ENCODE measurements around the gene EPB41L4B. TPM values are rescaled to one million over a fixed set of nuclear protein-coding genes. Genes with fewer than 3 reads are reported as not detected.
A peak's percentile ranks its signal among the peaks of the same experiment; 100 is the strongest.

Gene EPB41L4B
- total RNA-seq, 3 donors from 2014 or later = 11.5 to 47.2 (median 16.0) TPM

DNA sequence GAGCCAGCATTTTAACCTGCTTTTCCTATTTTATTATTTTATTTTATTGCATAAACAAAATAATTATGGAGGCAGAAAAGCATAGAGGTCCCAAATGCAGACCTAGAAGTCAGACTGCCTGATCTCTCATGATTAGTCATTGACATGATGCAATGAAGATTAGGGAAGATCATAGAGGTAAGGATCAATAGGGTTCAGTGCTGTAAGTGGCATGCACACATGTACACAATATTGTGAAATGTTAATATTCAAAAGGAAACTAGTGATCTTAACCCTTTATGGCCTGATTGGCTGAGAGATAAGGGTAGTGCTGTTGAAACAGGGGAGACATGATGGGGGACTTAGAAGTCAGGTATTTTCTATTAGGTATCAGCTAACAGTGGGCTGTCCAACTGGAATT is 152.7 kb downstream of the EPB41L4B start:
- Histone ChIP-seq H3K27ac (no peak overlapping the region), H3K27me3 (no peaks in the 10 kb centered on the region), H3K9me3 (peaks cover 0 to 6% of the 10 kb centered on the region in 2 donors), H3K36me3 (no peaks in the 10 kb centered on the region), H3K4me3 (no peak overlapping the region), H3K4me1 (no peaks in the 10 kb centered on the region)
- TF ChIP-seq POLR2A (IDR thresholded peaks at IDR 0.05) (no peak), POLR2AphosphoS5 (IDR thresholded peaks at IDR 0.05) (no peak)
- TF ChIP-seq, protein P1, sequence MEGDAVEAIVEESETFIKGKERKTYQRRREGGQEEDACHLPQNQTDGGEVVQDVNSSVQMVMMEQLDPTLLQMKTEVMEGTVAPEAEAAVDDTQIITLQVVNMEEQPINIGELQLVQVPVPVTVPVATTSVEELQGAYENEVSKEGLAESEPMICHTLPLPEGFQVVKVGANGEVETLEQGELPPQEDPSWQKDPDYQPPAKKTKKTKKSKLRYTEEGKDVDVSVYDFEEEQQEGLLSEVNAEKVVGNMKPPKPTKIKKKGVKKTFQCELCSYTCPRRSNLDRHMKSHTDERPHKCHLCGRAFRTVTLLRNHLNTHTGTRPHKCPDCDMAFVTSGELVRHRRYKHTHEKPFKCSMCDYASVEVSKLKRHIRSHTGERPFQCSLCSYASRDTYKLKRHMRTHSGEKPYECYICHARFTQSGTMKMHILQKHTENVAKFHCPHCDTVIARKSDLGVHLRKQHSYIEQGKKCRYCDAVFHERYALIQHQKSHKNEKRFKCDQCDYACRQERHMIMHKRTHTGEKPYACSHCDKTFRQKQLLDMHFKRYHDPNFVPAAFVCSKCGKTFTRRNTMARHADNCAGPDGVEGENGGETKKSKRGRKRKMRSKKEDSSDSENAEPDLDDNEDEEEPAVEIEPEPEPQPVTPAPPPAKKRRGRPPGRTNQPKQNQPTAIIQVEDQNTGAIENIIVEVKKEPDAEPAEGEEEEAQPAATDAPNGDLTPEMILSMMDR (IDR thresholded peaks at IDR 0.05) = no peak
- intact Hi-C loops (cut with DNase I; ENCODE audit: low total_unique reads) = no loop called here
- DNase-seq (ENCODE audit: low spot score in 2 of 2) = no peak

DNA sequence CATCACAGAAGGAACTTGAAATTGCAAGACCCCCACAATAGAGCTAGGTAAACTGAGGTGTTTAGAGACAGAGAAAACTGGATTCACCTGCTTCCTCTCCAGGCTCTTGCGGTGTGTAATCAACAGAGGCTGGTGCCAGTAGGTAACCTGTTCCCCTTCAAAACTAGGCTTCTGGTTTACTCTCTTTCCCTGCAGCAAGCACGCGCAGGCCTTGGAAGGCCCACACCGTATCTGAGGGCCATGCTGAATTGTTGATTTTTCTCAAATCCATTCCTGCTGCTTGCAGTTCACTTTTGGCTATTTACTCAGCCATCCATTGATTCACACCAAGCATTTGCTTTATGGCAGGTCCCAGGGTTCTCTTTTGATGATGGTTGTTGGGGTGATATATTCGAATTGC is 153.1 kb downstream of the EPB41L4B start:
- TF ChIP-seq, protein P1 (IDR thresholded peaks at IDR 0.05) = no peak
- TF ChIP-seq POLR2A (IDR thresholded peaks at IDR 0.05) (no peak), POLR2AphosphoS5 (IDR thresholded peaks at IDR 0.05) (no peak)
- Histone ChIP-seq H3K9me3 (peaks cover 0 to 6% of the 10 kb centered on the region in 2 donors), H3K36me3 (no peaks in the 10 kb centered on the region), H3K4me3 (no peak overlapping the region), H3K27me3 (no peaks in the 10 kb centered on the region), H3K27ac (no peak overlapping the region), H3K4me1 (no peaks in the 10 kb centered on the region)
- no peak for DNase-seq (ENCODE audit: low spot score in 2 of 2)
- intact Hi-C loops (cut with DNase I; ENCODE audit: low total_unique reads) = no loop called here

DNA sequence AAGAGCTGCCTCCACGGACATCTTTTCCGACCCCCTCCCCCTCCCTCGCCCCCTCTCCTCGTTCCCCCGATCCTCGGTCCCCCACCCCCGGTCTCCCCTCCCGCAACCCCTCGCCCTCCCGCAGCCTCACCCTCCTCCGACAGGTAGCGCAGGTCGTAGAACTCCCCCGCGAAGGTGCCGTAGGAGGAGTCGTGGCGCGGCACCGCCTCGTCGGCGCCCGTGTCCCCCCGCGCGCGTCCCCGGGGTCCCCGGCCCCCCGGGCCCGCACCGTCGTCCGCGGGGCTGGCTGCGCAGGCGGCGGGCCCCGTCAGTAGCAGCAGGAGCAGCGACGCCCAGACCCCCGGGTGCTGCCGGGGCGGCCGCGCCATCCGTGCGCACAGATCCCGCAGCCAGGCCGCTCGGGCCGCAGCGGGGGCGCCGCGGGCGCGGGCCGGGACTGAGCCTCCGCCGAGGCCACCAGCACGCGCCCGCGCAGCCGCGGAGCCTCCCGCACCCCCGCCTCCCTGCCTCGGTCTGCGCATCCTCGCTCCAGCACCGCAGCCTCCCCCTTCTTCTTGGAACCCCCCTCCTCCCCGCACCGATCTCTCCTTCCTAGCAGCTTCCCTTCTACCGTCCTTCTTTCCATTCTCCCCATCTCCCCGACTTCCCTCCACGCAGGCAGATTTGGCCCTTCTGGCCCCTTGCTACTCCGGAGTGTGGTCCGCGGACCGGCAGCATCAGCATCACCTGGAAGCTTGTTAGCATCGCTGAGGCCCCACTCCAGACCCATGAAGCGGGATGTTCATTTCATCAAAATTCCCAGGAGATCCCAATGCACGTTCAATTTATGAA is 153.9 kb downstream of the EPB41L4B start, which contains the start of gene FRRS1L:
Gene FRRS1L, minus strand, starts transcription at position 479 of the 831 bp plus-strand sequence. Its CDS starts 111 bp downstream, at position 368.
- H3K9me3 ChIP-seq = peaks cover 0 to 6% of the 10 kb centered on the region in 2 donors
- no peaks in the 10 kb centered on the region for H3K4me1 ChIP-seq
- H3K27me3 ChIP-seq = no peaks in the 10 kb centered on the region
- TF ChIP-seq, protein P1 (IDR thresholded peaks at IDR 0.05) = no peak
- no peak for TF ChIP-seq POLR2AphosphoS5 (IDR thresholded peaks at IDR 0.05)
- no peak for TF ChIP-seq POLR2A (IDR thresholded peaks at IDR 0.05)
- no peak within 1 kb of the TSS for H3K27ac ChIP-seq
- peak within 1 kb of the TSS in 2 of 3 donors; percentile 42 to 66 for H3K4me3 ChIP-seq
- no peak for DNase-seq (ENCODE audit: low spot score in 2 of 2)
- intact Hi-C loops (cut with DNase I; ENCODE audit: low total_unique reads) = no loop called here
- no peaks in the 10 kb centered on the region for H3K36me3 ChIP-seq

DNA sequence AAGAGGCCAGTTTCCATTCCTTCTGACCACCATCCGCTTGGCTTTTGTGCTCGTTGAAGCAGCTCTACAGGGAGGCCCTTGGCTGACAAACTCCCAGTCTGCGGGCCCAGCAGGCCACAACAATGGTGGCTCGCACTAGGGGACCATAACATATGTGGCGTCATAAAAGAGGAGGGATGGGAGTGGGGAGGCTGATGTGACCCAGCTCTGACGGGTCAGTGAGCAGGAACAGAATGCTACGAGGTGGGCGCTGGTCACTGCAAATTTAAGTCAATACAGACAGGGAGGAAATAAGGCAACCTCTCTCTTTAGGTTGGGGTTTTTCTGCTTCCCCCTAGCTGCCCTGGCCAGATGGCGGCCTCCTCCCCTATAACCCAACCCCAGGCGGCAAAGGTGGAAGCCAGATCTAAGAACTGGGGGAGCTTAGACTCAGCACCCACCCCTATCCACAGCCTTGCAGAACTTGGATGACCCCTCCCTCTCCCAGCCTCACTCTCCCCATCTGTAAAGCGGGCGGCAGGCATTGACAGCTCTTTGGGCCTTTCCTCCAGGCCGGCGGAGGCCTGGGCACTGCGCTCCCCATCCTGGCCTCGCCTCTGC is 154.6 kb downstream of the EPB41L4B start:
- intact Hi-C loops (cut with DNase I; ENCODE audit: low total_unique reads) = no loop called here
- Histone ChIP-seq H3K27ac (no peak overlapping the region), H3K4me3 (peak overlapping the region in 2 of 3 donors; percentile 42 to 66), H3K27me3 (no peaks in the 10 kb centered on the region), H3K4me1 (no peaks in the 10 kb centered on the region), H3K9me3 (peaks cover 0 to 6% of the 10 kb centered on the region in 2 donors), H3K36me3 (no peaks in the 10 kb centered on the region)
- no peak for DNase-seq (ENCODE audit: low spot score in 2 of 2)
- TF ChIP-seq POLR2AphosphoS5 (IDR thresholded peaks at IDR 0.05) (no peak), POLR2A (IDR thresholded peaks at IDR 0.05) (no peak)
- TF ChIP-seq, protein P1 (IDR thresholded peaks at IDR 0.05) = no peak

DNA sequence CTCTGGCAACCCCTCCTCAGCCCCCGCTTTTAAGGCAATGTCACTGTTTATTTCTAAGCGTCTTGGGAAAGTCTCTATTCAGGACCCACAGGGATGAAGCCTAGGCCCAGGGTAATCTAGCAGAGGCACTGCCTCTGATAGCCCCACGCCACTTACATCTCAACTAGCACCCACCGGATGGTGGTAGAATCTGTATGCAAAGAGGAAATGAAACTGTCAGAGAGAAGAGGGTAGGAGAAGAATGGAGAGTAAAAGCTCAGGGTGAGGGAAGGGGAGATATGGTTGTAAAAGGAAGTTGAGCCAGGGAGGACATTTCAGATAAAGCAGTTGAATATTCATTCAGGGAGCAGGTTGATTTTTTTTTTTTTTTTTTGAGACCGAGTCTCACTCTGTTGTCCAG is 156.8 kb downstream of the EPB41L4B start:
- no peak overlapping the region for H3K4me3 ChIP-seq
- peaks cover 0 to 6% of the 10 kb centered on the region in 2 donors for H3K9me3 ChIP-seq
- no peaks in the 10 kb centered on the region for H3K36me3 ChIP-seq
- H3K27me3 ChIP-seq = no peaks in the 10 kb centered on the region
- H3K27ac ChIP-seq = no peak overlapping the region
- intact Hi-C loops (cut with DNase I; ENCODE audit: low total_unique reads) = no loop called here
- no peak for DNase-seq (ENCODE audit: low spot score in 2 of 2)
- TF ChIP-seq, protein P1 (IDR thresholded peaks at IDR 0.05) = no peak
- TF ChIP-seq POLR2A (IDR thresholded peaks at IDR 0.05) (no peak), POLR2AphosphoS5 (IDR thresholded peaks at IDR 0.05) (no peak)
- H3K4me1 ChIP-seq = no peaks in the 10 kb centered on the region

All from breast epithelium (tissue), 4 donors.